HG03095 (cell line): ENCODE results near the gene EHBP1L1.
A peak's percentile ranks its signal among the peaks of the same experiment; 100 is the strongest.

Experiments used
- ATAC-seq: cut with Tn5 transposase; IDR thresholded peaks from one replicate; pipeline ENCODE4 v1.9.1; 2021; ENCODE audit warnings: moderate library complexity; ENCODE audit not compliant: unreplicated experiment

The EHBP1L1 gene

GRCh38 chr11:65575568-65576231 lies at the start of gene EHBP1L1:
EHBP1L1 (plus strand) TSS chr11:65576053; CDS start chr11:65576303, 250 bp downstream.
- ATAC-seq = no peak

- ATAC-seq = no peak
Measured at GRCh38 chr11:65526744-65527143, 49.1 kb upstream of the EHBP1L1 start.

- ATAC-seq = no peak
Measured at GRCh38 chr11:65528819-65529350, 47.0 kb upstream of the EHBP1L1 start.

GRCh38 chr11:65529475-65530156 lies 46.2 kb upstream of the EHBP1L1 start:
- no peak for ATAC-seq

- ATAC-seq = no peak
Measured at GRCh38 chr11:65530157-65530496, 45.7 kb upstream of the EHBP1L1 start.

GRCh38 chr11:65532388-65533064 lies 43.3 kb upstream of the EHBP1L1 start:
- ATAC-seq = no peak

GRCh38 chr11:65535102-65535501 lies 40.8 kb upstream of the EHBP1L1 start:
- no peak for ATAC-seq

- no peak for ATAC-seq
Measured at GRCh38 chr11:65536412-65537295, 39.2 kb upstream of the EHBP1L1 start.

GRCh38 chr11:65537296-65537597 lies 38.6 kb upstream of the EHBP1L1 start:
- no peak for ATAC-seq

- ATAC-seq = no peak
Measured at GRCh38 chr11:65537620-65538231, 38.1 kb upstream of the EHBP1L1 start.

GRCh38 chr11:65538232-65538914 lies 37.5 kb upstream of the EHBP1L1 start:
- no peak for ATAC-seq

- no peak for ATAC-seq
Measured at GRCh38 chr11:65538915-65539743, 36.7 kb upstream of the EHBP1L1 start.

GRCh38 chr11:65539744-65540289 lies 36.0 kb upstream of the EHBP1L1 start:
- peak; percentile 36 for ATAC-seq

GRCh38 chr11:65540290-65541092 lies 35.4 kb upstream of the EHBP1L1 start:
- ATAC-seq = peak; percentile 56

GRCh38 chr11:65541093-65541982 lies 34.5 kb upstream of the EHBP1L1 start:
- ATAC-seq = no peak

- no peak for ATAC-seq
Measured at GRCh38 chr11:65542738-65543390, 33.0 kb upstream of the EHBP1L1 start.

- ATAC-seq = no peak
Measured at GRCh38 chr11:65545853-65546216, 30.0 kb upstream of the EHBP1L1 start.
